Memory B cell (primary cell): ENCODE measurements around the gene PCID2.
A peak's percentile ranks its signal among the peaks of the same experiment; 100 is the strongest.

ENCODE experiments used
- ATAC-seq: fragments of 150-1000 bp; cut with Tn5 transposase; 2 replicates; pipeline ENCODE4 v1.10.0; 2021; ENCODE audit warnings: low read depth, mild to moderate bottlenecking, moderate library complexity
- DNase-seq, 2 donors: peaks; one replicate each; pipeline ENCODE4 v3.0.0; 2022; ENCODE audit warnings: low spot score in 2 of 2
- H3K27ac Mint-ChIP-seq: one replicate; pipeline ENCODE4 v1.8.0; 2022; ENCODE audit warnings: mild to moderate bottlenecking, moderate library complexity, mixed read lengths
- H3K27me3 Mint-ChIP-seq: one replicate; pipeline ENCODE4 v1.8.0; 2022; ENCODE audit warnings: mixed read lengths
- H3K36me3 Mint-ChIP-seq: one replicate; pipeline ENCODE4 v1.8.0; 2022; ENCODE audit warnings: mild to moderate bottlenecking, mixed read lengths
- H3K4me1 Mint-ChIP-seq: one replicate; pipeline ENCODE4 v1.8.0; 2022; ENCODE audit warnings: mixed read lengths
- H3K4me3 Mint-ChIP-seq: one replicate; pipeline ENCODE4 v1.8.0; 2022; ENCODE audit warnings: mild to moderate bottlenecking, moderate library complexity, mixed read lengths
- H3K9me3 Mint-ChIP-seq: one replicate; pipeline ENCODE4 v1.8.0; 2022; ENCODE audit warnings: mixed read lengths

PCID2 gene

GRCh38 chr13:113209336-113209758 is 878 bp upstream of the PCID2 start, which contains the start of gene CUL4A:
Gene CUL4A (plus strand): TSS chr13:113209613. CDS start chr13:113209628, 15 bp downstream.
- peak in 1 of 2 donors; percentile 47 for DNase-seq
- peak; percentile 47 for ATAC-seq
- Mint-ChIP-seq H3K27ac (peak within 1 kb of the TSS; percentile 79), H3K27me3 (no peaks in the 10 kb centered on the region), H3K4me3 (peak within 1 kb of the TSS; percentile 83), H3K36me3 (peaks cover 5% of the 10 kb centered on the region), H3K9me3 (no peaks in the 10 kb centered on the region), H3K4me1 (peaks cover 36% of the 10 kb centered on the region)

GRCh38 chr13:113207890-113208420 is 514 bp downstream of the PCID2 start:
- ATAC-seq (peak; percentile 5), DNase-seq (no peak)
- H3K27me3 Mint-ChIP-seq: no peaks in the 10 kb centered on the region
- H3K4me3 Mint-ChIP-seq: peak overlapping the region; percentile 83
- H3K9me3 Mint-ChIP-seq: no peaks in the 10 kb centered on the region
- H3K36me3 Mint-ChIP-seq: peaks cover 5% of the 10 kb centered on the region
- peaks cover 35% of the 10 kb centered on the region for H3K4me1 Mint-ChIP-seq
- H3K27ac Mint-ChIP-seq: peak overlapping the region; percentile 65

GRCh38 chr13:113207460-113207859 is 1.0 kb downstream of the PCID2 start:
- H3K4me3 Mint-ChIP-seq: peak overlapping the region; percentile 83
- H3K4me1 Mint-ChIP-seq: peaks cover 39% of the 10 kb centered on the region
- no peak for ATAC-seq
- H3K9me3 Mint-ChIP-seq: no peaks in the 10 kb centered on the region
- peaks cover 5% of the 10 kb centered on the region for H3K36me3 Mint-ChIP-seq
- no peaks in the 10 kb centered on the region for H3K27me3 Mint-ChIP-seq
- no peak for DNase-seq
- H3K27ac Mint-ChIP-seq: peak overlapping the region; percentile 65

GRCh38 chr13:113205428-113205931 is 3.0 kb downstream of the PCID2 start:
- Mint-ChIP-seq H3K9me3 (no peaks in the 10 kb centered on the region), H3K27ac (no peak overlapping the region), H3K4me3 (no peak overlapping the region), H3K36me3 (no peaks in the 10 kb centered on the region), H3K4me1 (peaks cover 32% of the 10 kb centered on the region), H3K27me3 (no peaks in the 10 kb centered on the region)
- ATAC-seq (no peak), DNase-seq (no peak)

GRCh38 chr13:113204378-113204734 is 4.1 kb downstream of the PCID2 start:
- no peaks in the 10 kb centered on the region for H3K27me3 Mint-ChIP-seq
- H3K4me3 Mint-ChIP-seq: no peak overlapping the region
- ATAC-seq (no peak), DNase-seq (no peak)
- no peaks in the 10 kb centered on the region for H3K36me3 Mint-ChIP-seq
- no peaks in the 10 kb centered on the region for H3K9me3 Mint-ChIP-seq
- peaks cover 30% of the 10 kb centered on the region for H3K4me1 Mint-ChIP-seq
- no peak overlapping the region for H3K27ac Mint-ChIP-seq

- no peak for DNase-seq
- Mint-ChIP-seq H3K27ac (no peak overlapping the region), H3K4me3 (no peak overlapping the region), H3K36me3 (peaks cover 2% of the 10 kb centered on the region), H3K9me3 (no peaks in the 10 kb centered on the region), H3K4me1 (peaks cover 30% of the 10 kb centered on the region), H3K27me3 (no peaks in the 10 kb centered on the region)
- no peak for ATAC-seq
Observed at GRCh38 chr13:113203507-113204377, 4.7 kb downstream of the PCID2 start.

- no peaks in the 10 kb centered on the region for H3K27me3 Mint-ChIP-seq
- ATAC-seq (no peak), DNase-seq (no peak)
- H3K27ac Mint-ChIP-seq: no peak overlapping the region
- no peaks in the 10 kb centered on the region for H3K9me3 Mint-ChIP-seq
- H3K4me1 Mint-ChIP-seq: peaks cover 30% of the 10 kb centered on the region
- peaks cover 4% of the 10 kb centered on the region for H3K36me3 Mint-ChIP-seq
- no peak overlapping the region for H3K4me3 Mint-ChIP-seq
Observed at GRCh38 chr13:113202912-113203311, 5.6 kb downstream of the PCID2 start.

GRCh38 chr13:113201815-113202214 is 6.7 kb downstream of the PCID2 start:
- H3K9me3 Mint-ChIP-seq: no peaks in the 10 kb centered on the region
- ATAC-seq (no peak), DNase-seq (no peak)
- no peaks in the 10 kb centered on the region for H3K27me3 Mint-ChIP-seq
- H3K27ac Mint-ChIP-seq: no peak overlapping the region
- peaks cover 11% of the 10 kb centered on the region for H3K36me3 Mint-ChIP-seq
- H3K4me3 Mint-ChIP-seq: no peak overlapping the region
- peaks cover 22% of the 10 kb centered on the region for H3K4me1 Mint-ChIP-seq

- no peak for ATAC-seq
- Mint-ChIP-seq H3K9me3 (no peaks in the 10 kb centered on the region), H3K4me1 (peaks cover 1% of the 10 kb centered on the region), H3K36me3 (peaks cover 27% of the 10 kb centered on the region), H3K4me3 (no peak overlapping the region), H3K27ac (no peak overlapping the region), H3K27me3 (no peaks in the 10 kb centered on the region)
- no peak for DNase-seq
Observed at GRCh38 chr13:113196970-113197737, 11.3 kb downstream of the PCID2 start.

- H3K36me3 Mint-ChIP-seq: peaks cover 30% of the 10 kb centered on the region
- DNase-seq (no peak), ATAC-seq (no peak)
- H3K9me3 Mint-ChIP-seq: no peaks in the 10 kb centered on the region
- no peaks in the 10 kb centered on the region for H3K4me1 Mint-ChIP-seq
- H3K4me3 Mint-ChIP-seq: no peak overlapping the region
- no peak overlapping the region for H3K27ac Mint-ChIP-seq
- H3K27me3 Mint-ChIP-seq: no peaks in the 10 kb centered on the region
Observed at GRCh38 chr13:113195360-113195759, 13.1 kb downstream of the PCID2 start.

GRCh38 chr13:113192902-113193301 is 15.6 kb downstream of the PCID2 start:
- Mint-ChIP-seq H3K4me3 (no peak overlapping the region), H3K27me3 (no peaks in the 10 kb centered on the region), H3K9me3 (no peaks in the 10 kb centered on the region), H3K27ac (no peak overlapping the region), H3K36me3 (peaks cover 42% of the 10 kb centered on the region), H3K4me1 (no peaks in the 10 kb centered on the region)
- ATAC-seq (no peak), DNase-seq (no peak)

- DNase-seq: no peak
- Mint-ChIP-seq H3K27me3 (no peaks in the 10 kb centered on the region), H3K4me3 (no peak overlapping the region), H3K9me3 (no peaks in the 10 kb centered on the region), H3K4me1 (no peaks in the 10 kb centered on the region), H3K36me3 (peaks cover 44% of the 10 kb centered on the region), H3K27ac (no peak overlapping the region)
- no peak for ATAC-seq
Observed at GRCh38 chr13:113192279-113192678, 16.2 kb downstream of the PCID2 start.

GRCh38 chr13:113190181-113190580 is 18.3 kb downstream of the PCID2 start:
- no peak overlapping the region for H3K4me3 Mint-ChIP-seq
- H3K36me3 Mint-ChIP-seq: peaks cover 33% of the 10 kb centered on the region
- H3K9me3 Mint-ChIP-seq: no peaks in the 10 kb centered on the region
- H3K4me1 Mint-ChIP-seq: peaks cover 5% of the 10 kb centered on the region
- no peak for DNase-seq
- H3K27ac Mint-ChIP-seq: no peak overlapping the region
- H3K27me3 Mint-ChIP-seq: no peaks in the 10 kb centered on the region
- no peak for ATAC-seq
